CD4-positive, alpha-beta T cell treated with Interferon gamma for 1 hour (primary cell): ENCODE data around the gene SEMA3E.

ENCODE experiments used
- DNase-seq: peaks from one replicate; pipeline ENCODE4 v3.0.0-alpha.2; 2020

Gene SEMA3E

DNA sequence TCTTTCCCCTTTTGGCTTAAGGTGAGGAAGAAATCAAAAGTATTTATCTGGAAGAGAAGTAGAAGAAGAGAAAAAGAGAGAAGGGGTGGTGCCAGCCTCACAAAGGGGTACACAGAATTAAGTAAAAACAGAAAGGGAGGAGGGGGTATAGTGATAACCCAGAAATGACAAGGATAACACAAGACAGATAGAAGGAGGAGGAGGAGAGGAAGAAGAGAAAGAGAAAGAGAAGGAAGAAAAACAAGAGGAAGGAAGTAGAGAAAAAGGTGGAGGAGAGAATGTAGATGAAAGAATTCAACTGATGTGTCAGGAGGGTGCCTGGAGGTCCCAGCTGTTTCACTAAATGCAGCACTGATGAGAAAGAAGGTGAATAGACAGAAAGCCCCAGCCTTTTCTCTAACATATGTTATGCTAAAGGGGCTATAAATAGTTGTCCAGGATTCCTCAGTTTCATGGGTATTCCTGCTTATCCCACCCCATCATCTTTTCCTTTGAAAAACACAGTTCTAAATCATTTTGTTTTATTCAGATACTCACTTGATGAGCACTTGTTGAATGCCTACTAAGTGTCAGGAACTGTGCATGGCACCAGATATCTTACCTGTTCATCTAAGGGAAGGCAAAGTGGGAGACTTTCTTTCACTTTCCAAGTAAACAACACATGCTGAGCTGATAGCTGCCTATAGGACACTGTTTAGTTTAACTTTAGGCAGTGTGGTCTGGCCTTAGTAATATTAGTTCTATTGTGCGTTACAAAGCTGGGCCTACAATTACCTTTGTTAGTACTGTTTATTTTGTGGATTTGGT is 8.0 kb downstream of the SEMA3E start:
- DNase-seq: no peak

DNA sequence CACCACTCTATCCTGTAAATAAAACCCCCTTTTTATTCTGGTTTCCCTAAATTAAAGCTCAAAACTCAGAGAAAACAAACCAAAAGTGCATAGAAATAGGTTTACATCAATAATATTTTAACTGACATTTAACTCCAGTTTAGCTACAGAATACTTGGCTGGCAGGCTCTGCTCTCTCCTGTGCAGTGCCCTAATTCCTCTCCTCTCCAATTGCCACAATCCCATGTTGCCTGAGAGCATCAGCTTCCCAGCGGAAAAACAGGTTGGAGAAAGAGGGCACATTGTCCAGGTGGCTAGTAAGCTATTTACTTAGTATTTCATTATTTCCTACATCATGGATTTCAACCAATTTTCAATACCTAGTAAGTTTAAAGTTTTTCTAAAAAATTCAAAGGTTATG is 8.7 kb downstream of the SEMA3E start:
- no peak for DNase-seq

DNA sequence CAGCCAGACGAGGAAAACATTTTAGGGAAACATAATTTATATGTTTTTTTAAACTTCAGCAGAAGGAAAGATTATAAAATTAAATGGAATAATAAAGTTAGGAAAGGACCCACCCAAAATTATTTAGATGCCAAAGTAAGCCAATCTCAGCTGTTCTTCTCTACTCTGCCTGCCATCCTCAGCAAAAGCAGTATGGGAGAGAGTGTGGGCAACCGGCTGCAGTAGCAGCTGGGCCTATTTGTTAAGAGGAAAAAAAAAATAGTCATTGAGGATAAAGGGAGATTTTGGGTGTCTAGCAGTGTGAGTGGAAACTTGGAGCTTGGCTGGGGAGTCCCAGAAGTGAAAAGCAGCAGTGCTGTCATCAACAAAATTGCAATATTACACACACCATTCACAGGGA is 15.4 kb downstream of the SEMA3E start:
- no peak for DNase-seq

DNA sequence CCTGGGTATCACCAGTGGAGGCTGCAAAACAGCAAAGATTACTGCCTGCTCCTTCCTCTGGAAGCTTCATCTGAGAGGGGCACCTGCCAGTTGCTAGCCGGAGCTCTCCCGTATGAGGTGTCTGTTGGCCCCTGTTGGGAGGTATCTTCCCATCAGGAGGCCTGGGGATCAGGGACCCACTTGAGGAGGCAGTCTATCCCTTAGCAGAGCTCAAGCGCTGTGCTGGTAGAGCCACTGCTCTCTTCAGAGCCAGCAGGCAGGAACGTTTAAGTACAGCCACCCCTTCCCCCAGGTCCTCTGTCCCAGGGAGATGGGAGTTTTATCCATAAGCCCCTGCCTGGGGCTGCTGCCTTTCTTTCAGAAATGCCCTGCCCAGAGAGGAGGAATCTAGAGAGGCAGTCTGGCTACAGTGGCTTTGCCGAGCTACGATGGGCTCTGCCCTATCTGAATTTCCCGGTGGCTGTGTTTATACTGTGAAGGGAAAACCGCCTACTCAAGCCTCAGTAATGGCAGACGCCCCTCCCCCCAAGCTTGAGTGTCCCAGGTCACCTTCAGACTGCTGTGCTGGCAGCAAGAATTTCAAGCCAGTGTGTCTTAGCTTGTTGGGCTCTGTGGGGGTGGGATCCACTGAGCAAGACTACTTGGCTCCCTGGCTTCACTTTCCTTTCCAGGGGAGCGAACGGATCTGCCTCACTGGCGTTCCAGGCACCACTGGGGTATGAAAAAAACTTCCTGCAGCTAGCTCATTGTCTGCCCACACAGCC is 19.6 kb downstream of the SEMA3E start:
- no peak for DNase-seq

DNA sequence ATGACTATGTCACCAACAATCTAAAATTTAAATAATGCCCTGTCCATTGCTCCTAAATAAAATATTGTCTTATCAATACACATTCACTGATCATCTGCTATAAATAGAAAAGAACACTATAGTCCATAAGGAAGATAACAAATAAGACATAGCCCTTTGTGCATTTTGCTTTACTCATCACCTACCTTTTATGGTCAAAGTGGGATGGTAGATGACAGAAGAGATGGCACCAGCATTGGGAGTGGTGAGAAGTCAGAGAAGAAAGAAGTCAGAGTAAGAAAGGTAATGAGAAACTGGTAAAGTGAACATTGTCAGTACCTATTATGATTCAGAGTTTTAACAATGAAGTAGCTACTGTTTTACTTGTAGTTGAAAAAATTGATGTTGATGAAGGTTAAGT is 31.1 kb downstream of the SEMA3E start:
- DNase-seq: no peak

DNA sequence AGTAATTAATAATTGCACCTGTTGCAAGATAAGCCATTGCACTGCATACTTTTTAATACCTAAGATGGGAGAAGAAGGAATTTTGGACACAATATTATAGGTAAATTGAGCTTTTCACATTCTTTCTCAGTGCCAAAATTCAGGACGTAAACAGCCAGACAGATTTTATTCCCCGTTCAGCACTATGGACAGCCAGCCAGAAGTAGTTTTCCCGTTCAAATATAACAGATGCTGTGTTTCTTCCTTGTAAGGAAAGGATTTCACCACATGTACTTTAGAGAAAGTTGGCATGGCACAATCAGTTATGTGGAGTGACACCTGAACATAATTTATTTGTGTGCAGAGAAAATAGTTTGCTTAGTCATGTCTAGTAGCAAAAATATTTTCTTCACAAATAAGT is 34.8 kb downstream of the SEMA3E start:
- no peak for DNase-seq

DNA sequence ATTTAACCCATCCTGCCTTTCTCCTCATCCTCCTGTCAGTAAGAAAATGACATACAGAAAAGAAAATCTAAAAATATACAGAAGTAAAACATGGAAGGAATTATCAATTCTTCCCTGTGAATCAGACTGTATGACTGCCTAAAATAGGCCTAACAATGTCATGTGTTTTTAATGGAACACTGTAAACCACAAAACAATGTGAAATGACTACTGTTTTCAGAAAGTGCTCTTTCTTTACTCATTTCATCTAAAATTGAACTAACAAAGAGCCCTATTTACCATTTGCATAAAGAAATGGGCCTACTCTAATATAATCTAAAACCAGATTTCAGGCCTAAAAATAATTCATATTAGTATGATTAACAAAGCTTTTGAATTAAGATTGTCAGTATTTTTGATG is 35.7 kb downstream of the SEMA3E start:
- no peak for DNase-seq

DNA sequence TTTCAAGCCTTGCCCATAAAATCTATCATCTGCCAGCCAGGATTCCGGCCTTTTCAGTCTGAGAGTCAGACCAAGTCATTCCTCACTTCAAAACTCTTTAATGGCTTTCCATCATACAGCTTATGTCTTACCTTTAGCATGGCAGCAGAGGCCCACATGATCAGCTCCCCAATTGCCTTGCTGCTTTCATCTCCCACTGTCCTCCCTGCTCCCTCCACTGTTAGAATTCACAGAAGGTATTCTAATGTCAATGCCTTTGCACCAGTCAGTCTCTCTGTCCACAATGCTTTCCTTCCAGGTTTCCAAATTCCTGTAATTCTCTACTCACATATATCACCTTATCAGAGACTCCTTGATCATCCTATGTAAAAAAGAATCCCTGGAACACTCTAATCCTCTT is 37.2 kb downstream of the SEMA3E start:
- DNase-seq: no peak

DNA sequence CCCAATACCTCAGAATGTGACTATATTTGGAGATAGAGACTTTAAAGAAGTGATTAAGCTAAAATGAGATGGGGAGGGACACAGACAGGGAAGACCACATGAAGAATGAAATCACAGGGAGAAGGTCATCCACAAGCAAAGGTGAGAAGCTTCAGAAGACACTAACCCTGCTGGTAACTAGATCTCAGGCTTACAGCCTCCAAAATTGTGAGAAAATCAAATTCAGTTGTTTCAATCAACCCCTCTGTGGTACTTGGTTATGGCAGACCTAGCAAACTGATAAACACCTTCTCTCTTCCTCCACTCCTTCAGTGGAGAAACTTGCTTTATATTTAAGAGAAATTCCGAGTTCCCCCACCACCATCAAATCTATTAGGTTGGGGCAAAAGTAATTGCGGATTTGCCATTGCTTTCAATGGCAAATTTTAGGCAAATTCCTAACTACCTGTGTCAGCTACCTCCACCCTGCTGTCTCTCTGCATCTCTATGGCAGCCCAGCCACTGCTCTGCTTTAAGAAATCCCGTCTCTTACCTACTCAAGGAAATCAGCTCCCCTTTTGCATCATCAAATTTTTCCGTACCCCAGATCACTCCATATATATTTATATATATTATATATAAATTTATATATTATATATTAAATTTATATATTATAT is 38.2 kb downstream of the SEMA3E start:
- DNase-seq: no peak

DNA sequence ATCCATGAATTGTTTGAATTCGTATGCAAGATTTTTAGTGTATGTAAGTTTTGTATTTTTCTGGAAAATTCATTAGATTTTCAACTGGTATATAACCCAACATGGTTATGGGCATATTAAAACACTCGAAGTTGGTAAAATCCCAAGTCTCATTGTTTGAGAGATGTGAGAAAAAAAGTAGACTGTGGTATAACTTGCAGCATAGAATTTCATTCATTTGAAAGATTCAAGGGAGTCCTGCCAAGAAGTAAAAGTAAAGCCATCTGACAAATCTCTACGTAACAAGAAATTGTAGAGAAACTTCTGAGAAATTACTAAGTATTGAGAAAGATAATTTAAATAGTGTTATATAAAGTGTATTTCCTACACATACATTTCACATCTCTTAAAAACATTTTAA is 40.2 kb downstream of the SEMA3E start:
- DNase-seq: no peak

DNA sequence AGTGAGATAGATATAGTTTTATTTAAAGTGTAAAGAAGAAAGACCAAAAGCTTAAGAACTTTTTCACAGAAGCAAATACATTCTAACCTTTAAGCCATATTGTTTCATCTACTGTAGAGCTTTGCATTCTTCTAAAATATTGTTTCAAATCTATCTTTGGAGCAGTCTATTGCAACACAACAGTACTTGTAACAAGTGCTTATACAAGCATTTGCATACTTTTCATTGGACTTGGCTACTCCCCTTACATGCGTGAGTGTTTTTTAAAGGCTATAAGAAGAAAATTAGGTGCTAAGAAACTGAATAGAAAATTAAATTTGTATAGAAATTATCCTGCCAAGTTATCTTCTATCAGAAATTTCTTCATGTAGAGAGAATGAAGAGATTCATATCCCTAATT is 45.3 kb downstream of the SEMA3E start:
- no peak for DNase-seq

DNA sequence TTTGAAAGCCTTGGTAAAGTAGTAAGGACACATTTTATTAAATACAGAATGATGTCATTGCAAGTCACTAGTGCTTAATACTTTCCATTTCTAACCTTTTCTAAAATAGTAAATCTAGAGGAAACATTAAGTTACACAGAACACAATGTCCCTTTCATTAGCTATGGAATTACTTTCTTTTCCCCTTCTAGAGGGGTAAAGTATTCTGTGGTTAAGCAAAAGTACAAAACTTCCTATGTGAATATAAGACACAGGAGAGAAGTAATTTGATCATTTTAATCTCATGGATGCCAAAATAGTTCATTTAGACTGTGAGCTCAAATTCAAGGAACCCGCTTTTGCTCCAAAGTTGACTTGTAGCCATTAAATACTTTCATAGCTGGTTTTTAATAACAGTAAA is 49.8 kb downstream of the SEMA3E start:
- DNase-seq: no peak

DNA sequence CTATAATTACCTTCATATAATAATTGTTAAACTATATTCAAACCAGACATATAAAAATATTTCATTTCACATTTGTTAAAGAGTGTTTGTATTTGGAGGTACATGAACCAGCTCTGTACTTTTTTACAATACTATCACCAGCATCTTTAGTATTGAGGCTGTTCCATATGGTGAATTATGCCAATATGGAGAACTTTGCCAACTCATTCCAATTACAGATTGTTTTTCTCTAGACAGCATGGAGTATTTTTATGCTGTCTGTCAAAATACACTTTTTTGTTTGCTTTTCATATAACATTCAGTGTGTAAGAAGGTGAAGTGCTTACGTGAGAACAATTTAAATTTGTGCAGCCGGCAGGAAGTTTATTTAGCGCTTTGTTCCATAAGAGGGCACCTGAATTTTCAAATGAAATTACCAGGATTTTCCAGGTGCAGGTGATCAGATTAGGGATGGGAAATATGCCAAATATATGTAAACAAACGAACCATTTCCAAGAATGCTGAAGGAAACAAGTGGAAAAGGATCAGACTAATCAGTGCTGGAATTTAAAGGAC is 54.9 kb downstream of the SEMA3E start:
- DNase-seq: no peak

DNA sequence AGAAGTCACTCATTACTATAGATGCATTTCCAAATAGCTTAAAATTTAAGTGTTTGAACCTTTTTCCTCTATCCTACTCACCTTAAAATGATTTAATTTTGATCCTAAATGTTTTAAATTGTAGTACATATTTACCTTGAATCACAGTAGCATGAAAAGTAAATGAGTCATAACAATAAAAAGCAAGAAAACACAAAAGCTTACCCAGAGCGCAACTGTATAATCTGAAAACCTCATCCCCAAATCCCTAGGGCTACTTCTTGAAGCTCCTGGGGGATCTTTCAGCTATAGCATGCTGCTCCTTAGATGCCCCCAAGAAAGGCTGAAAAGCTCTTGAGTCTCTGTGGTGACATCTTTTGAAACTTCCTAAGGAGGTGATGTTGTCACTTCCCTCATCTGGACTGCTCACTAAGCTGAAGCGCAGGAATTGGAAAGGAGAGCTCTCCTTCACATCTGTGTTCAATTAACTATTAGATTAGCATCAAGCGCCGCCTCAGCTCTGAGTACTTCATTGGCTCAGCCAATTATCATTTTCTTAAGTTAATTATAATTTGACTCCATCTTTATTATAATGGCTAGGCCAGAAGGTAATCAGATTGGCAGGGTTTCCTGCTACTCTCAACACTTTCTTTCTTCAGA is 60.2 kb downstream of the SEMA3E start:
- DNase-seq: no peak

DNA sequence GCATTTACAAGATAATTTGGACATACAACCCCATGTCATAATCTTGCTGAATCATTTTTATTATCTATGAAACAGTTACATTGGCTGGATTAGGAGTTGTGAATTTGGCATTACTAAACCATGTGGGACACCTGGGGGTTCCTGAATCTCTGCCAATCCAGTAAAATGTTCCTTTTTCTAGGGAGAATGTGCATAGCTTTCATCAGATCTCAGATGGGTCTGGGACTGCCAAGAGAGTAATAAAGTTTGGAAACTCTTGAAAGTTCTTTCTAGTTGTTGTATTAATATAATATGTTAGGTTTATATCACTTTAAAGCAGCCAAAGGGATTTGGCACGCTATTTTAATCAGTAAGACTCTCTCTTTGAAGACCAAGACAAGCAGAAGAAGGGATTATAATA is 62.7 kb downstream of the SEMA3E start:
- DNase-seq: no peak

DNA sequence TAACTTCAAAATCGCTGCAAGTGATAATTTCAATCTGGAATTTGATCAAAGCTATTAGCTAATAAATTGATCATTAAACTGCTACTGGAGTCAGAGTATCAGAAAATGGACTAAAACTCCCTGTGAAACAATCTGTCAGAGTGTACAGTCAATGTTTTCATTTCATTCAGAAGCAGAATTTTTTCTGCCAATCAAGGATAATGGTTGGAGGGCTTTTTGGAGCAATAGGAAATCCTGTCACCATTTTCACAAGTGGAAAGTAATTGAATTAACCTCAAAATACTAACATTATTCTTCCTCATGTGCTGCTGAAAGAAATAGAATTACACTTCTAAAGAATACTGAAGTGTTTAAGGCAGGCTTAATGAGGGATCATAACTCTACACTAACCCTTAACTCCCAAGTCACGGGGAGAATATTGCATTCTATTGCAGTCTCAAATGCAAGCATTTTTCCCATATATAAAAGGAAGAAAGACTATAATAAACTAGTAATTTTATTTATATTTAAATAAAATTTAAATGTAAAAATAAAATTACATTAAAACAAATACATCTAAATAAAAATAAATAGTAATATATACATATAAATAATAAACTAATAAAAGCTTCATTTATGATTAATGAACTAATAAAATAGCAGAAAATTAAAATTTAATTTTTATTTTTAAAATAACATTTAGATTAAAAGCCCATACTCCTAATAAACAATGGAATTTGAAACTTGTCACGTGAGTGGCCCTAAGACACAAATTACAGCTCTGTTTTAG is 67.1 kb downstream of the SEMA3E start:
- DNase-seq: no peak

DNA sequence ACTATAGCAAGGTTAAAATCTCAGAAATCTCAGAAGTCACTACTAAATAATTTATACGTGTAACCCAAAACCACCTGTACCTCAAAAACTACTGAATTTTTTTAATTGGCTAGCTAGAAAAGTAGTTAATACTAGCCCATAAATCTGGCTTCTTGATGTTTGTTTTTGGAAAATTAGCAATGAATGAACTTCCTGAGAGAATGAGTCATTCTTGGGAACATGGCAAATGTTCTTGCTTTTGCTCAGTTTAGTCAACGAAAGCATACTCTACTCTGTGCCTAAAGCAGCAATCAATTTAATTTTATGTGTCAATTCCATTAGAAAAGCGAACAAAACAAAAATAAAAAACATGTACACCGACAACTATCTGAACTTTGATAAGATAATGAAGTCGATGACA is 69.2 kb downstream of the SEMA3E start:
- no peak for DNase-seq

DNA sequence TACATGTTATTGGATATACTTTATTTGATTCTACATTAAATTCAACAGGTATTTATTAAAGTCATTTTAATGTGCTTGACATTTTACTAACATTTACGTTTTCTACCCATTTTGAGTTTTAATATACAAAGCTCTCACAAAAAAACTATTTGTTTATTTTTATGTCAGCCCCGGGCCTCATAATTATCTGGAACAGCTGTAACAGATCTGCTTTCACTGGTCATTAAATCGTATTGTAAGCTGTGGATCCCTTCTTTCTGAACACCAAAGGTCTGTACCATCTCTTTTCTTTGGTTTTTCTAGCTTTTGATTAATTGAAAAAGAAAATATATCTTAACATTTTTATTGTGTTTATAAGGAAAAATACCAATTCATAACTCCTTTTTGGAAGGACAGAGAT is 73.5 kb downstream of the SEMA3E start:
- DNase-seq: no peak

DNA sequence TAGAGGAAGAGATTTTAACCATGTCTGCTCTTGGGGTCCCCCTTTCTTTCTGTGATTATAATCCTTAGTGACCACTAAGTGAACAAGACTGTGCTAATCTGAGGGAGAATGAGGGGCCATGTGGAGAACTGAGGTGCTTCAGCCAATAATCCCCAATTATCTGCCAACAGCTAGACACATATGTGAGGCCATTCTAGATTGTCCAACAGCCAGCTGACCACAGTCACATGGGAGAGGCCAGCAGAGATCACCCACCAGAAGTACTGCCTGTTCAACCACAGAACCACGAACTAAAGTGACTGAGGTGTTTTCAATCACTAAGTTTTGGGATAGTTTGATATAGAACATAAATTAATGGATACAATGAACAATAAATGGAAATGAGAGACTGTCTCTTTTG is 74.3 kb downstream of the SEMA3E start:
- no peak for DNase-seq

DNA sequence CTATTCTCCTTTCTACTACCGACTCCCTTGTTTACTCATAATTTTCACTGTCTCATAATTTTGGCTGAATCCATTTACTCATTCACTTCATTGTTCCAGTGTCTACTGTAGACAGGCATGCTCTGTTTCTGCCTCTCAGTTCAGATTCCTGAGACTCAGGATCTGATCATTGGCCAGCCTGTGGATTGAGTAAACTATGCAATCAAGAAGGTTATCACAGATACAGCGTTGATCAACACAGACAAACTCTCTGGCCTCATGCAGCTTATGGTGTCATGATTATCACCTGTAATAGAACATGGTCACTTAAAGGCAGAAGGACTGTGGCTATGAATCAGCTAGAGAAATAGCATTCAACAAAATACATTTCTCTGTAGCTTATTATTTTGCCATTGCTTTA is 86.0 kb downstream of the SEMA3E start:
- DNase-seq: no peak

DNA sequence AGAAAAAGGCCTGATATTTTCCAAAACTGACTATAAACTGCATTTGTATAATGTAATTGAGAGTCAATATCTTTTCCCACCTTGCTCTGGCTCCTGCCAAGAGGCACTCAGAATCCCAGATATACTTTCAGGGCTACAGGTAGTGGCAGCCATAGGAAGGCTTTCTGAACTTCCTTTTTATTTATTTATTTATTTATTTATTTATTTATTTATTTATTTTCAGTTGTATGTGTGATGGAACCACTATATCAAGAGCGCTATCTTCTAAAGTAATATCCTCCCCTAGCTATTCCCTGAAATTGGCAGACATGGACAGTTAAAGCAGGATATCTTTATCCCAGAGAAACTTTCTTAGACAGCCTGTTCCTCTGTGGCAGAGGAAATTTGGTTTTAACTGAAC is 86.7 kb downstream of the SEMA3E start:
- no peak for DNase-seq

DNA sequence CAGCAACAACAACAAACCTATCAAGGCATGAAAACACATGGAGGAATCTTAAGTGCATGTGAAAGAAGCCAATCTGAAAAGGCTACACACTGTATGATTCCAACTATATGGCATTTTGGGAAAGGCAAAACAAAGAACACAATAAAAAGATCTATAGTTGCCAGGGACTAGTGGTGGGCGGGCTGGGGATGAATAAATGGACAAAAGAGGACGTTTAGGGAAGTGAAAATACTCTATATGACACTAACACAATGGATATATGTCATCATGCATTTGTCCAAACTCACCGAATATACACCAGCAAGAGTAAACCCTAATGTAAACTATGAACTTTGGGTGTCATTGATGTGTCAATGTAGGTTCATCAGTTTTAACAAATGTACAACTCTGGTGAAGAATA is 89.1 kb downstream of the SEMA3E start:
- no peak for DNase-seq
